ENCODE data around the gene P2RX4. TPM values are rescaled to one million over a fixed set of nuclear protein-coding genes. Genes with fewer than 3 reads are reported as not detected.

The P2RX4 gene
- total RNA-seq, 2 experiments from 2014 or later = 10.8 to 17.7 TPM

DNA sequence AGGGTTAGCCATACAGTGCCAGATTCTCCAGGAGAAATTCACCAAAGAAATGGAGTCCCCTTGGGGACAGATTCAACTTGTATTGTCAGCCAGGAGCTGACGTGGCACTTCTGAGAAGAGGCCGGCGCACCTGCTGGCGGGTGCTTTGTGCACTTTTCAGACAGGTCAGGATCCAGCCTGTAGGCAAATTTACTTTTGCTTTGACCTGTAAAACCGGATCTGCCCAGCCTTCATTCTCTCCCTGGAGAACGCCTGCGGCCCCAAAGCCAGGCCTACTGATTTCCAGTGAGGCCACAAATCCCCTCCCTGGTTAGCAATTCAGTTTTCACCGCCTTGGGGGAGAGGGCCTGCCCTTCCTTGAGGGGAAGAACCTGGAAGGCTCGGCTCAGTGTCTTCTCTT lies 17.4 kb downstream of the P2RX4 start:
- no peaks in the 10 kb centered on the region for H3K36me3 ChIP-seq (ENCODE audit: insufficient read depth, low read length)
- H3K27ac ChIP-seq (ENCODE audit: low read depth, low read length, poor library complexity, severe bottlenecking) = peak overlapping the region; percentile 7
- no peak overlapping the region for H3K4me3 ChIP-seq (ENCODE audit: low read depth, low read length, poor library complexity, severe bottlenecking)
- ChIA-PET POLR2A (interaction anchor here (0.6 to 0.7 kb wide), 2 partner anchors 626 to 838 kb away, joined by 3 to 5 read pairs; no protein-coding TSS in a partner anchor), CTCF (ENCODE audit: unreplicated experiment) (no interaction called here)
- H2AFZ ChIP-seq (ENCODE audit: low read length) = no peak overlapping the region
- BruUV-seq (replicated peaks) = no TSS peak
- no peaks in the 10 kb centered on the region for H3K9me3 ChIP-seq (ENCODE audit: low read length)
- H3K4me1 ChIP-seq (ENCODE audit: insufficient read depth, low read length, poor library complexity, severe bottlenecking) = peaks cover 19% of the 10 kb centered on the region
- DNase-seq (ENCODE audit: low spot score) = peak; percentile 68
- H4K20me1 ChIP-seq (ENCODE audit: insufficient read depth, low read length) = no peaks in the 10 kb centered on the region
- no peaks in the 10 kb centered on the region for H3K79me2 ChIP-seq (ENCODE audit: insufficient read depth, low read depth, low read length)
- no peaks in the 10 kb centered on the region for H3K9me2 ChIP-seq (ENCODE audit: insufficient read depth, low read length)
- peak overlapping the region; percentile 55; the same call in 1 of the 2 replicates for H3K4me2 ChIP-seq (ENCODE audit: low read length)
- intact Hi-C loops (cut with micrococcal nuclease; ENCODE audit: unreplicated experiment) = no loop called here
- TF ChIP-seq, protein P1, sequence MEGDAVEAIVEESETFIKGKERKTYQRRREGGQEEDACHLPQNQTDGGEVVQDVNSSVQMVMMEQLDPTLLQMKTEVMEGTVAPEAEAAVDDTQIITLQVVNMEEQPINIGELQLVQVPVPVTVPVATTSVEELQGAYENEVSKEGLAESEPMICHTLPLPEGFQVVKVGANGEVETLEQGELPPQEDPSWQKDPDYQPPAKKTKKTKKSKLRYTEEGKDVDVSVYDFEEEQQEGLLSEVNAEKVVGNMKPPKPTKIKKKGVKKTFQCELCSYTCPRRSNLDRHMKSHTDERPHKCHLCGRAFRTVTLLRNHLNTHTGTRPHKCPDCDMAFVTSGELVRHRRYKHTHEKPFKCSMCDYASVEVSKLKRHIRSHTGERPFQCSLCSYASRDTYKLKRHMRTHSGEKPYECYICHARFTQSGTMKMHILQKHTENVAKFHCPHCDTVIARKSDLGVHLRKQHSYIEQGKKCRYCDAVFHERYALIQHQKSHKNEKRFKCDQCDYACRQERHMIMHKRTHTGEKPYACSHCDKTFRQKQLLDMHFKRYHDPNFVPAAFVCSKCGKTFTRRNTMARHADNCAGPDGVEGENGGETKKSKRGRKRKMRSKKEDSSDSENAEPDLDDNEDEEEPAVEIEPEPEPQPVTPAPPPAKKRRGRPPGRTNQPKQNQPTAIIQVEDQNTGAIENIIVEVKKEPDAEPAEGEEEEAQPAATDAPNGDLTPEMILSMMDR (conservative IDR thresholded peaks at IDR 0.05; ENCODE audit: low read length) = no peak
- TF ChIP-seq EZH2phosphoT487 (IDR thresholded peaks at IDR 0.05; ENCODE audit: borderline replicate concordance, low read depth, low read length) = no peak

DNA sequence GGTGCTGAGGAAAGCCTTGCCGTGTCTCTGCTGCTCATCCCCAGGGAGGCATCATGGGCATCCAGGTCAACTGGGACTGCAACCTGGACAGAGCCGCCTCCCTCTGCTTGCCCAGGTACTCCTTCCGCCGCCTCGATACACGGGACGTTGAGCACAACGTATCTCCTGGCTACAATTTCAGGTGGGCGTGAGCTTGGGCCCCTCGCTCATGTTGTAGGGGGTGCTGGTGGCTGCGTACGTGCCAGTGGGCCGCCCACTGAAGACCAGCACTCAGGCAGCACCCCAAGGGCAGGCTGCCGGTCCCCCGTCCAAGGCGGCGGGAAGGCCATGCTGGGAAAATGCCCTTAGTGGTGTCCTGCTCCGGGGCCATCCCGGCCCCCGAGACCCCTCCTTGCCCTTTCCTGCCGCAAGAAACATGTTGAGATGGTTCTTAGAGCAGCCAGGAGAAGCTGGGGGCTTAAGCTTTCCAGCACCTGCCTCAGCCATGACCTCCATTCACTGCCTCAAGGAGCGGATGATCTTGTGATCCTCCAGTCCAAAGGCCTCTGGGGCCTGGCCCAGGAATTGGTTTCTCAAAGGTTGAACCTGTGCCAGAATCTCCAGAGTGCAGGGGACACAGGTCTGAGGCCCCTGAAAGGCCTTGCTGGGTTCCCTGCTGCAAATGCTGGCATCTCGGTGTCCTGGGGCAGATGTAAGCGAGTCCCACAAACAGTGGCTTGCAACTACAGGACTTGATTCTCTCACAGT lies 19.2 kb downstream of the P2RX4 start:
- Histone ChIP-seq H3K9me2 (ENCODE audit: insufficient read depth, low read length) (no peaks in the 10 kb centered on the region), H3K4me1 (ENCODE audit: insufficient read depth, low read length, poor library complexity, severe bottlenecking) (peaks cover 12% of the 10 kb centered on the region), H3K79me2 (ENCODE audit: insufficient read depth, low read depth, low read length) (no peaks in the 10 kb centered on the region), H3K9me3 (ENCODE audit: low read length) (no peaks in the 10 kb centered on the region), H3K27ac (ENCODE audit: low read depth, low read length, poor library complexity, severe bottlenecking) (no peak overlapping the region), H3K36me3 (ENCODE audit: insufficient read depth, low read length) (0 out of 2 replicates have a peak, but pooled peaks cover 7% of the 10 kb centered on the region), H2AFZ (ENCODE audit: low read length) (no peak overlapping the region), H3K4me3 (ENCODE audit: low read depth, low read length, poor library complexity, severe bottlenecking) (no peak overlapping the region), H4K20me1 (ENCODE audit: insufficient read depth, low read length) (no peaks in the 10 kb centered on the region), H3K4me2 (ENCODE audit: low read length) (no peak overlapping the region)
- BruUV-seq (replicated peaks) = no TSS peak
- TF ChIP-seq EZH2phosphoT487 (IDR thresholded peaks at IDR 0.05; ENCODE audit: borderline replicate concordance, low read depth, low read length) = no peak
- TF ChIP-seq, protein P1 (conservative IDR thresholded peaks at IDR 0.05; ENCODE audit: low read length) = no peak
- POLR2A ChIA-PET = no interaction called here
- no peak for DNase-seq (ENCODE audit: low spot score)
- intact Hi-C loops (cut with micrococcal nuclease; ENCODE audit: unreplicated experiment) = no loop called here
- CTCF ChIA-PET (ENCODE audit: unreplicated experiment) = no interaction called here
